Tibial nerve (tissue), 4 donors: ENCODE data around the gene CHM. TPM values are rescaled to one million over a fixed set of nuclear protein-coding genes. Genes with fewer than 3 reads are reported as not detected.
"Not testable (repeated sequence)": the region's sequence is repeated elsewhere in the genome, so short reads cannot be mapped to it uniquely, and the experiment has no call there.

Experiments used
- DNase-seq, 2 donors: peaks; one replicate each; pipeline ENCODE4 v3.0.0-alpha.2; 2019; ENCODE audit warnings: low spot score in 2 of 2
- H3K27ac ChIP-seq, 4 donors: fragments of 200-600 bp; sonication (generic) in 3 of 4; one replicate each; pipeline ENCODE4 v1.5.1; 2017 to 2019; ENCODE audit warnings: mild to moderate bottlenecking in 1 of 4
- H3K27me3 ChIP-seq, 2 donors: fragments of 200-600 bp; sonication (generic) in 1 of 2; one replicate each; pipeline versions ENCODE4 v1.5.1 to v1.6.0; 2017 to 2019
- H3K36me3 ChIP-seq, 3 donors: fragments of 200-600 bp; sonication (generic); one replicate each; pipeline ENCODE4 v1.5.1; 2018 to 2019
- H3K4me1 ChIP-seq, 4 donors: fragments of 200-600 bp; sonication (generic) in 3 of 4; one replicate each; pipeline ENCODE4 v1.5.1; 2017 to 2019
- H3K4me3 ChIP-seq, 4 donors: fragments of 200-600 bp; sonication (generic) in 3 of 4; one replicate each; pipeline ENCODE4 v1.5.1; 2017 to 2019; ENCODE audit warnings: mild to moderate bottlenecking in 1 of 4, moderate library complexity in 1 of 4
- H3K9me3 ChIP-seq, 4 donors: fragments of 200-600 bp; sonication (generic) in 3 of 4; one replicate each; pipeline ENCODE4 v1.5.1; 2017 to 2019
- CTCF ChIP-seq, 5 experiments: fragments of 200-600 bp in 3 of 5; fragments of 450-650 bp in 2 of 5; sonication (generic) in 3 of 5; IDR thresholded peaks; one replicate each; pipeline ENCODE4 v1.5.1; 2016 to 2019; ENCODE audit warnings: antibody characterized with exemption in 5 of 5, mild to moderate bottlenecking in 3 of 5, moderate library complexity in 2 of 5
- EP300 ChIP-seq, 2 donors: sonication (generic); formaldehyde crosslinking; IDR thresholded peaks; one replicate each; pipeline ENCODE4 v1.6.1; 2017; ENCODE audit warnings: antibody characterized with exemption in 2 of 2, mild to moderate bottlenecking in 1 of 2
- POLR2A ChIP-seq, 2 donors: fragments of 450-650 bp; IDR thresholded peaks; one replicate each; pipeline ENCODE4 v1.6.1; 2017; ENCODE audit warnings: antibody characterized with exemption in 2 of 2, mild to moderate bottlenecking in 2 of 2, moderate library complexity in 2 of 2
- WGBS, 2 donors: methylation state at CpG; one replicate each; pipeline ENCODE4 v1.1.5; 2018; 5-methylcytosine and 5-hydroxymethylcytosine counted together
- total RNA-seq, 4 donors: library from RNA; depleted of rRNA; stranded (reverse); fragments of >200 nt; gene quantifications; one replicate each; pipeline ENCODE4 v1.1.0, GENCODE V29; 2016

The CHM gene
- total RNA-seq, 4 donors from 2014 or later: 16.2 to 27.8 (median 18.1) TPM

GRCh38 chrX:85992811-85993229 is 54.5 kb downstream of the CHM start:
- WGBS, 2 donors: 60 to 70% methylated on average over 3 of the region's 3 CpGs

GRCh38 chrX:85988353-85988752 is 59.0 kb downstream of the CHM start:
- Histone ChIP-seq H3K36me3 (no peaks in the 10 kb centered on the region), H3K4me1 (no peaks in the 10 kb centered on the region), H3K27ac (no peak overlapping the region), H3K4me3 (no peak overlapping the region), H3K9me3 (no peaks in the 10 kb centered on the region), H3K27me3 (no peaks in the 10 kb centered on the region)
- 56 to 63% methylated on average over 3 of the region's 3 CpGs for WGBS, 2 donors
- TF ChIP-seq POLR2A (IDR thresholded peaks at IDR 0.05): no peak
- TF ChIP-seq EP300 (IDR thresholded peaks at IDR 0.05): no peak
- no peak for TF ChIP-seq CTCF (IDR thresholded peaks at IDR 0.05)
- no peak for DNase-seq

More at GRCh38 chrX:85992811-85993229, 54.5 kb downstream of the CHM start:
- Histone ChIP-seq H3K27me3 (no peaks in the 10 kb centered on the region), H3K9me3 (no peaks in the 10 kb centered on the region), H3K4me3 (no peak overlapping the region), H3K27ac (no peak overlapping the region), H3K4me1 (peaks cover 0 to 13% (median 0%) of the 10 kb centered on the region in 4 donors), H3K36me3 (no peaks in the 10 kb centered on the region)
- no peak for DNase-seq
- TF ChIP-seq POLR2A (IDR thresholded peaks at IDR 0.05) (no peak), CTCF (IDR thresholded peaks at IDR 0.05) (no peak), EP300 (IDR thresholded peaks at IDR 0.05) (no peak)

- WGBS, 2 donors: 88 to 92% methylated on average over 1 of the region's 1 CpG
- peaks cover 0 to 13% (median 0%) of the 10 kb centered on the region in 3 donors for H3K36me3 ChIP-seq
- H3K9me3 ChIP-seq: peaks cover 0 to 2% (median 0%) of the 10 kb centered on the region in 4 donors
- TF ChIP-seq CTCF (IDR thresholded peaks at IDR 0.05): no peak
- TF ChIP-seq POLR2A (IDR thresholded peaks at IDR 0.05): no peak
- TF ChIP-seq EP300 (IDR thresholded peaks at IDR 0.05): no peak
- H3K4me1 ChIP-seq: no peaks in the 10 kb centered on the region
- H3K4me3 ChIP-seq: no peak overlapping the region
- H3K27me3 ChIP-seq: no peaks in the 10 kb centered on the region
- H3K27ac ChIP-seq: no peak overlapping the region
- no peak for DNase-seq
These were observed 67.1 kb downstream of the CHM start for GRCh38 chrX:85980286-85980685.

GRCh38 chrX:85977218-85977617 is 70.1 kb downstream of the CHM start:
- TF ChIP-seq POLR2A (IDR thresholded peaks at IDR 0.05): no peak
- no peak for TF ChIP-seq EP300 (IDR thresholded peaks at IDR 0.05)
- TF ChIP-seq CTCF (IDR thresholded peaks at IDR 0.05): no peak
- Histone ChIP-seq H3K4me1 (no peaks in the 10 kb centered on the region), H3K9me3 (peaks cover 0 to 3% (median 0%) of the 10 kb centered on the region in 4 donors), H3K27me3 (no peaks in the 10 kb centered on the region), H3K4me3 (no peak overlapping the region), H3K27ac (no peak overlapping the region), H3K36me3 (peaks cover 0 to 17% (median 0%) of the 10 kb centered on the region in 3 donors)
- DNase-seq: no peak
- 73 to 86% methylated on average over 3 of the region's 3 CpGs for WGBS, 2 donors

- H3K9me3 ChIP-seq, H3K4me1 ChIP-seq, DNase-seq, H3K27me3 ChIP-seq, H3K27ac ChIP-seq, H3K4me3 ChIP-seq: not testable (repeated sequence)
- H3K36me3 ChIP-seq: peaks cover 0 to 22% (median 0%) of the 10 kb centered on the region in 3 donors
- 93 to 100% methylated on average over 2 to 16 of the region's 33 CpGs for WGBS, 2 donors
These were observed 75.0 kb downstream of the CHM start for GRCh38 chrX:85972351-85972750.

- Histone ChIP-seq H3K36me3 (no peaks in the 10 kb centered on the region), H3K27me3 (no peaks in the 10 kb centered on the region), H3K4me1 (no peaks in the 10 kb centered on the region), H3K27ac (no peak overlapping the region), H3K4me3 (no peak overlapping the region), H3K9me3 (no peaks in the 10 kb centered on the region)
- TF ChIP-seq POLR2A (IDR thresholded peaks at IDR 0.05) (no peak), CTCF (IDR thresholded peaks at IDR 0.05) (no peak), EP300 (IDR thresholded peaks at IDR 0.05) (no peak)
- 30 to 66% methylated on average over 2 of the region's 2 CpGs for WGBS, 2 donors
- no peak for DNase-seq
These were observed 82.6 kb downstream of the CHM start for GRCh38 chrX:85964744-85965143.
